HEK293 (cell line): ENCODE data around the gene PYDC1.

ENCODE experiments used
- CTCF ChIP-seq: fragments of 450-650 bp; formaldehyde crosslinking; IDR thresholded peaks from 2 replicates; pipeline ENCODE4 v1.5.1; 2016; ENCODE audit warnings: missing biosample characterization, missing genetic modification characterization
- KLF10 ChIP-seq: fragments of 450-650 bp; IDR thresholded peaks from 2 replicates; pipeline ENCODE4 v1.5.1; 2018; ENCODE audit warnings: missing biosample characterization, mild to moderate bottlenecking, missing genetic modification characterization
- PRDM1 ChIP-seq: fragments of 450-650 bp; formaldehyde crosslinking; IDR thresholded peaks from 2 replicates; pipeline ENCODE4; 2016; ENCODE audit warnings: missing biosample characterization, missing genetic modification characterization
- REST ChIP-seq: fragments of 450-650 bp; formaldehyde crosslinking; IDR thresholded peaks from 2 replicates; pipeline ENCODE4 v1.5.1; 2016; ENCODE audit warnings: missing biosample characterization, missing genetic modification characterization
- YY1 ChIP-seq: fragments of 450-650 bp; formaldehyde crosslinking; IDR thresholded peaks from 2 replicates; pipeline ENCODE4 v1.5.1; 2018; ENCODE audit warnings: missing biosample characterization, missing genetic modification characterization
- ZNF138 ChIP-seq: fragments of 450-650 bp; formaldehyde crosslinking; IDR thresholded peaks from 2 replicates; pipeline ENCODE4 v1.5.1; 2016; ENCODE audit warnings: missing biosample characterization, missing genetic modification characterization, borderline replicate concordance
- ZNF184 ChIP-seq: fragments of 450-650 bp; IDR thresholded peaks from 2 replicates; pipeline ENCODE4 v1.5.1; 2018; ENCODE audit warnings: missing biosample characterization, mild to moderate bottlenecking, missing genetic modification characterization
- ZNF302 ChIP-seq: fragments of 450-650 bp; formaldehyde crosslinking; IDR thresholded peaks from 2 replicates; pipeline ENCODE4 v1.5.1; 2016; ENCODE audit warnings: missing biosample characterization, missing genetic modification characterization, low read depth
- ZNF324 ChIP-seq: fragments of 450-650 bp; formaldehyde crosslinking; IDR thresholded peaks from 2 replicates; pipeline ENCODE4 v1.5.1; 2016; ENCODE audit warnings: missing biosample characterization, missing genetic modification characterization
- ZNF558 ChIP-seq: fragments of 450-650 bp; formaldehyde crosslinking; IDR thresholded peaks from 2 replicates; pipeline ENCODE4 v1.5.1; 2016; ENCODE audit warnings: missing biosample characterization, missing genetic modification characterization
- ZNF677 ChIP-seq: fragments of 450-650 bp; IDR thresholded peaks from 2 replicates; pipeline ENCODE4 v1.5.0; 2018; ENCODE audit warnings: missing biosample characterization, mild to moderate bottlenecking, missing genetic modification characterization, moderate library complexity
- TF ChIP-seq, protein P1 (sequence below): fragments of 450-650 bp; formaldehyde crosslinking; IDR thresholded peaks from 2 replicates; pipeline ENCODE4 v1.5.1; 2016; ENCODE audit warnings: missing biosample characterization, missing genetic modification characterization

DNA sequence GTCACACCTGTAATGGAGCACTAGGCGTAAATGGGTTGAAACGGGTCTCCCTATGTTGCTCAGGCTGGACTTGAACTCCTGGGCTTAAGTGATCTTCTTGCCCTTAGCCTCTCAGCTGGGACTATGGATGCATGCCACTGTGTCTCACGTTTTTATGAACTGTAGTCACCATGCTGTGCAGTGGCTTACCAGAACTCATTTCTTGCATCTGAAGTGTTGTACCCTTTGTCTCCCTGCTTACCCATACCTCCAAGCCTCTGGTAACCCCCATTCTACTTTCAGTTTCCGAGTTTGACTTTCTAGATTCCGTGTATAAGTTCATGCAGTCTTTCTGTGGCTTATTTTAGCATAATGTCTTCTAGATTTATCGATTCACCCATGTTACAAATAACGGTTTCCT is 22.0 kb downstream of the PYDC1 start:
- TF ChIP-seq ZNF302 (no peak), PRDM1 (tag by site-specific recombination) (no peak), CTCF (no peak), YY1 (tag by site-specific recombination) (no peak), ZNF558 (tag by site-specific recombination) (no peak), REST (no peak), ZNF138 (no peak), ZNF677 (tag by site-specific recombination) (no peak), ZNF184 (tag by site-specific recombination) (no peak), KLF10 (tag by site-specific recombination) (no peak), ZNF324 (tag by site-specific recombination) (no peak)
- TF ChIP-seq, protein P1, sequence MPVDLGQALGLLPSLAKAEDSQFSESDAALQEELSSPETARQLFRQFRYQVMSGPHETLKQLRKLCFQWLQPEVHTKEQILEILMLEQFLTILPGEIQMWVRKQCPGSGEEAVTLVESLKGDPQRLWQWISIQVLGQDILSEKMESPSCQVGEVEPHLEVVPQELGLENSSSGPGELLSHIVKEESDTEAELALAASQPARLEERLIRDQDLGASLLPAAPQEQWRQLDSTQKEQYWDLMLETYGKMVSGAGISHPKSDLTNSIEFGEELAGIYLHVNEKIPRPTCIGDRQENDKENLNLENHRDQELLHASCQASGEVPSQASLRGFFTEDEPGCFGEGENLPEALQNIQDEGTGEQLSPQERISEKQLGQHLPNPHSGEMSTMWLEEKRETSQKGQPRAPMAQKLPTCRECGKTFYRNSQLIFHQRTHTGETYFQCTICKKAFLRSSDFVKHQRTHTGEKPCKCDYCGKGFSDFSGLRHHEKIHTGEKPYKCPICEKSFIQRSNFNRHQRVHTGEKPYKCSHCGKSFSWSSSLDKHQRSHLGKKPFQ (tag by site-specific recombination), result no peak
